IPS-15b (cell line): ENCODE measurements around the gene NACA.

Experiments
- H3K27me3 ChIP-seq: one replicate; pipeline ENCODE4 v1.6.1; 2013; ENCODE audit warnings: low read length; ENCODE audit not compliant: control insufficient read depth, insufficient read depth
- H3K36me3 ChIP-seq: one replicate; pipeline ENCODE4 v1.6.1; 2013; ENCODE audit warnings: low read length; ENCODE audit not compliant: control insufficient read depth, insufficient read depth
- H3K4me1 ChIP-seq: one replicate; pipeline ENCODE4 v1.6.1; 2013; ENCODE audit warnings: mild to moderate bottlenecking, low read length; ENCODE audit not compliant: control insufficient read depth, insufficient read depth
- H3K4me3 ChIP-seq: one replicate; pipeline ENCODE4 v1.5.1; 2013; ENCODE audit warnings: low read depth, low read length
- H3K9ac ChIP-seq: one replicate; pipeline ENCODE4 v1.6.1; 2013; ENCODE audit warnings: low read depth, mild to moderate bottlenecking, low read length
- H3K9me3 ChIP-seq: one replicate; pipeline ENCODE4 v1.6.1; 2013; ENCODE audit warnings: mild to moderate bottlenecking, low read length; ENCODE audit not compliant: control insufficient read depth, insufficient read depth

Gene NACA

GRCh38 chr12:56679883-56680575, 45.1 kb downstream of the NACA start:
- no peaks in the 10 kb centered on the region for H3K27me3 ChIP-seq
- no peaks in the 10 kb centered on the region for H3K4me1 ChIP-seq
- peaks cover 13% of the 10 kb centered on the region for H3K36me3 ChIP-seq
- no peaks in the 10 kb centered on the region for H3K9me3 ChIP-seq
- no peak overlapping the region for H3K4me3 ChIP-seq
- H3K9ac ChIP-seq: no peak overlapping the region

- Histone ChIP-seq H3K9ac (no peak overlapping the region), H3K9me3 (no peaks in the 10 kb centered on the region), H3K4me3 (no peak overlapping the region), H3K36me3 (peaks cover 13% of the 10 kb centered on the region), H3K27me3 (no peaks in the 10 kb centered on the region), H3K4me1 (no peaks in the 10 kb centered on the region)
Measured at GRCh38 chr12:56678852-56679251, 46.2 kb downstream of the NACA start.

- Histone ChIP-seq H3K4me3 (no peak overlapping the region), H3K27me3 (no peaks in the 10 kb centered on the region), H3K9ac (no peak overlapping the region), H3K36me3 (peaks cover 13% of the 10 kb centered on the region), H3K4me1 (no peaks in the 10 kb centered on the region), H3K9me3 (no peaks in the 10 kb centered on the region)
Measured at GRCh38 chr12:56677680-56678079, 47.4 kb downstream of the NACA start.

- peaks cover 13% of the 10 kb centered on the region for H3K36me3 ChIP-seq
- H3K27me3 ChIP-seq: no peaks in the 10 kb centered on the region
- no peaks in the 10 kb centered on the region for H3K9me3 ChIP-seq
- H3K4me3 ChIP-seq: no peak overlapping the region
- no peak overlapping the region for H3K9ac ChIP-seq
- no peaks in the 10 kb centered on the region for H3K4me1 ChIP-seq
Measured at GRCh38 chr12:56676851-56677580, 48.1 kb downstream of the NACA start.

- no peaks in the 10 kb centered on the region for H3K9me3 ChIP-seq
- no peaks in the 10 kb centered on the region for H3K4me1 ChIP-seq
- H3K4me3 ChIP-seq: no peak overlapping the region
- H3K36me3 ChIP-seq: peaks cover 39% of the 10 kb centered on the region
- no peaks in the 10 kb centered on the region for H3K27me3 ChIP-seq
- no peak overlapping the region for H3K9ac ChIP-seq
Measured at GRCh38 chr12:56671608-56672007, 53.5 kb downstream of the NACA start.

- no peak overlapping the region for H3K9ac ChIP-seq
- no peaks in the 10 kb centered on the region for H3K27me3 ChIP-seq
- H3K4me1 ChIP-seq: no peaks in the 10 kb centered on the region
- H3K9me3 ChIP-seq: no peaks in the 10 kb centered on the region
- H3K36me3 ChIP-seq: peaks cover 39% of the 10 kb centered on the region
- H3K4me3 ChIP-seq: no peak overlapping the region
Measured at GRCh38 chr12:56670836-56671235, 54.3 kb downstream of the NACA start.

DNA sequence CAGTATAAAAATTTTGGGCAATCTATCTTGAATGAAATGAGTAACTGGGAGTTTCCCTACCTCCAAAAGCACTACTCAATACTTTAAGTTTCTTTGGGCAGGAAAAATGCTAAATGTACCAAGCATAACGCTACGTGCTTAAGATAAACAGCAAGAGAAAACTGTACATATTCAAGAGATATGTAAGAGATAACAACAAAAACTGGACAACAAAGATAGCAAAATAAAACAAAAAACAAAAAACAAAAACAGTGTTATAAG, 57.0 kb downstream of the NACA start:
- H3K9me3 ChIP-seq: no peaks in the 10 kb centered on the region
- no peak overlapping the region for H3K9ac ChIP-seq
- no peak overlapping the region for H3K4me3 ChIP-seq
- no peaks in the 10 kb centered on the region for H3K4me1 ChIP-seq
- H3K36me3 ChIP-seq: peaks cover 39% of the 10 kb centered on the region
- H3K27me3 ChIP-seq: no peaks in the 10 kb centered on the region
